ENCODE data around the gene MRNIP. TPM values are rescaled to one million over a fixed set of nuclear protein-coding genes. Genes with fewer than 3 reads are reported as not detected.

Gene MRNIP
- total RNA-seq, 1 experiment from 2014 or later, result 36.2 TPM

DNA sequence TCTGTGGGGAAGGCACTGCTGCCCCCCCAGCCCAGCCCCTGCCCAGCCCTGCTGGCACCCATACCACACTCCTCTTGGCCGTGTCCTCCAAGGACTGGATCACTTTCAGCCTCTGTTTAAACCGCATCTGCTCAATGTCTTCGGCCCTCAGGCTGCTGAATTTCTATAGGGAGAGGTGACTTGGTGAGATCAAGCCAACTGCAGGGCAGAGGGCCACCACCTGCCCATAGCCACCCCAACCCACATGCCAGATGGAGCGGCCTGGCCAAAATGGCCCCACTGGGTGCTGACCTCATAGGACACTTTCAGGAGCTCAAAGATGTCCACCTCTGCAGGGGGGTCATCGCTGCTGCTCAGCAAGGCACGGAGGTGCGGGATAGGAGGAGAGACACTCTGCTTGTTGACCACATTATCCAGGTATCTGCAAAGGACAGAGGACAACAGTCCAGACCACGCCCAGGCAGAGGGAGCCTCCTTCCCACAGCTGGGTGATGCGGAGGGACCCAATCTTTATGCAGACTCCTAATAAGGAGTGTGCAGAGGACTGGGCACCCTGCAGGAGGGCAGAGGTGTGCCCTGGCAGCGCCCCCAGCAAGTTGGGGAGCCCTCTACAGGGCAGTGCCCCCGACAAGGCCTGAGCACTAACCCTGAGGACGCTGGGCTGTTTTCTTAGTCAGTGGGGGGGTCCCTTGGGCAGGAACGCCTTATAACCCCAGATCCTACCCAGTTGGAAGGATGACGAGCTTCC is 14.4 kb upstream of the MRNIP start:
- no peaks in the 10 kb centered on the region for H3K27me3 ChIP-seq (ENCODE audit: insufficient read depth, low read length)
- no peak overlapping the region for H2AFZ ChIP-seq (ENCODE audit: low read depth, low read length, poor library complexity, severe bottlenecking)
- H3K79me2 ChIP-seq (ENCODE audit: insufficient read depth, low read length), result no peaks in the 10 kb centered on the region
- DNase-seq (ENCODE audit: low read depth, low spot score) (no peak), ATAC-seq (no peak)
- H3K36me3 ChIP-seq (ENCODE audit: control insufficient read depth in 1 of 2, insufficient read depth in 2 of 2, low read length in 2 of 2), result peaks cover 30 to 47% of the 10 kb centered on the region in 2 experiments
- CTCF ChIA-PET, result no interaction called here
- RAD21 ChIA-PET (ENCODE audit: low non-redundant PET in 1 of 2, low total read pairs in 2 of 2, uncharacterized antibody in 2 of 2, unreplicated experiment in 2 of 2), result no interaction called here
- POLR2A ChIA-PET, result no interaction called here
- intact Hi-C loops (cut with micrococcal nuclease), result no loop called here
- H3K9ac ChIP-seq (ENCODE audit: low read length), result no peak overlapping the region
- no peaks in the 10 kb centered on the region for H3K9me2 ChIP-seq (ENCODE audit: insufficient read depth)
- H3K9me3 ChIP-seq (ENCODE audit: control insufficient read depth in 1 of 2, insufficient read depth in 1 of 2, low read depth in 1 of 2, low read length in 2 of 2), result no peaks in the 10 kb centered on the region
- no peaks in the 10 kb centered on the region for H4K20me1 ChIP-seq (ENCODE audit: insufficient read depth)
- TF ChIP-seq EZH2phosphoT487 (IDR thresholded peaks at IDR 0.05; ENCODE audit: borderline replicate concordance), result no peak
- TF ChIP-seq ZNF274 (IDR thresholded peaks at IDR 0.05; ENCODE audit: low read depth, low read length), result no peak
- no peak for TF ChIP-seq TCF7L2 (IDR thresholded peaks at IDR 0.05; ENCODE audit: borderline replicate concordance, extremely low read depth, insufficient read depth, insufficient read length)
- no peak for TF ChIP-seq JUND (IDR thresholded peaks at IDR 0.05)
- TF ChIP-seq YY1 (IDR thresholded peaks at IDR 0.05; ENCODE audit: extremely low read depth, insufficient replicate concordance, low read depth, low read length), result no peak
- no peak for TF ChIP-seq SIN3A (IDR thresholded peaks at IDR 0.05; ENCODE audit: low read depth)
- TF ChIP-seq, protein P1, sequence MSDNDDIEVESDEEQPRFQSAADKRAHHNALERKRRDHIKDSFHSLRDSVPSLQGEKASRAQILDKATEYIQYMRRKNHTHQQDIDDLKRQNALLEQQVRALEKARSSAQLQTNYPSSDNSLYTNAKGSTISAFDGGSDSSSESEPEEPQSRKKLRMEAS (IDR thresholded peaks at IDR 0.05), result no peak
- no peak for TF ChIP-seq EGR1 (IDR thresholded peaks at IDR 0.05; ENCODE audit: low read depth)
- no peak for TF ChIP-seq EZH2 (IDR thresholded peaks at IDR 0.05)
- no peak for TF ChIP-seq RAD21 (IDR thresholded peaks at IDR 0.05; ENCODE audit: low read depth)
- TF ChIP-seq, protein P2, sequence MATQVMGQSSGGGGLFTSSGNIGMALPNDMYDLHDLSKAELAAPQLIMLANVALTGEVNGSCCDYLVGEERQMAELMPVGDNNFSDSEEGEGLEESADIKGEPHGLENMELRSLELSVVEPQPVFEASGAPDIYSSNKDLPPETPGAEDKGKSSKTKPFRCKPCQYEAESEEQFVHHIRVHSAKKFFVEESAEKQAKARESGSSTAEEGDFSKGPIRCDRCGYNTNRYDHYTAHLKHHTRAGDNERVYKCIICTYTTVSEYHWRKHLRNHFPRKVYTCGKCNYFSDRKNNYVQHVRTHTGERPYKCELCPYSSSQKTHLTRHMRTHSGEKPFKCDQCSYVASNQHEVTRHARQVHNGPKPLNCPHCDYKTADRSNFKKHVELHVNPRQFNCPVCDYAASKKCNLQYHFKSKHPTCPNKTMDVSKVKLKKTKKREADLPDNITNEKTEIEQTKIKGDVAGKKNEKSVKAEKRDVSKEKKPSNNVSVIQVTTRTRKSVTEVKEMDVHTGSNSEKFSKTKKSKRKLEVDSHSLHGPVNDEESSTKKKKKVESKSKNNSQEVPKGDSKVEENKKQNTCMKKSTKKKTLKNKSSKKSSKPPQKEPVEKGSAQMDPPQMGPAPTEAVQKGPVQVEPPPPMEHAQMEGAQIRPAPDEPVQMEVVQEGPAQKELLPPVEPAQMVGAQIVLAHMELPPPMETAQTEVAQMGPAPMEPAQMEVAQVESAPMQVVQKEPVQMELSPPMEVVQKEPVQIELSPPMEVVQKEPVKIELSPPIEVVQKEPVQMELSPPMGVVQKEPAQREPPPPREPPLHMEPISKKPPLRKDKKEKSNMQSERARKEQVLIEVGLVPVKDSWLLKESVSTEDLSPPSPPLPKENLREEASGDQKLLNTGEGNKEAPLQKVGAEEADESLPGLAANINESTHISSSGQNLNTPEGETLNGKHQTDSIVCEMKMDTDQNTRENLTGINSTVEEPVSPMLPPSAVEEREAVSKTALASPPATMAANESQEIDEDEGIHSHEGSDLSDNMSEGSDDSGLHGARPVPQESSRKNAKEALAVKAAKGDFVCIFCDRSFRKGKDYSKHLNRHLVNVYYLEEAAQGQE (IDR thresholded peaks at IDR 0.05; ENCODE audit: low read depth), result no peak
- TF ChIP-seq, protein P3, sequence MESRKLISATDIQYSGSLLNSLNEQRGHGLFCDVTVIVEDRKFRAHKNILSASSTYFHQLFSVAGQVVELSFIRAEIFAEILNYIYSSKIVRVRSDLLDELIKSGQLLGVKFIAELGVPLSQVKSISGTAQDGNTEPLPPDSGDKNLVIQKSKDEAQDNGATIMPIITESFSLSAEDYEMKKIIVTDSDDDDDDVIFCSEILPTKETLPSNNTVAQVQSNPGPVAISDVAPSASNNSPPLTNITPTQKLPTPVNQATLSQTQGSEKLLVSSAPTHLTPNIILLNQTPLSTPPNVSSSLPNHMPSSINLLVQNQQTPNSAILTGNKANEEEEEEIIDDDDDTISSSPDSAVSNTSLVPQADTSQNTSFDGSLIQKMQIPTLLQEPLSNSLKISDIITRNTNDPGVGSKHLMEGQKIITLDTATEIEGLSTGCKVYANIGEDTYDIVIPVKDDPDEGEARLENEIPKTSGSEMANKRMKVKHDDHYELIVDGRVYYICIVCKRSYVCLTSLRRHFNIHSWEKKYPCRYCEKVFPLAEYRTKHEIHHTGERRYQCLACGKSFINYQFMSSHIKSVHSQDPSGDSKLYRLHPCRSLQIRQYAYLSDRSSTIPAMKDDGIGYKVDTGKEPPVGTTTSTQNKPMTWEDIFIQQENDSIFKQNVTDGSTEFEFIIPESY (IDR thresholded peaks at IDR 0.05; ENCODE audit: extremely low read depth, insufficient replicate concordance, low read length), result no peak
- TF ChIP-seq ELF1 (IDR thresholded peaks at IDR 0.05; ENCODE audit: borderline replicate concordance, low read depth), result no peak
- TF ChIP-seq CEBPB (IDR thresholded peaks at IDR 0.05; ENCODE audit: low read depth), result no peak
- no peak for TF ChIP-seq ZFX (IDR thresholded peaks at IDR 0.05)
- no peak for TF ChIP-seq SP1 (IDR thresholded peaks at IDR 0.05; ENCODE audit: low read depth)
- TF ChIP-seq SRF (IDR thresholded peaks at IDR 0.05; ENCODE audit: low read depth), result no peak
- TF ChIP-seq, protein P4, sequence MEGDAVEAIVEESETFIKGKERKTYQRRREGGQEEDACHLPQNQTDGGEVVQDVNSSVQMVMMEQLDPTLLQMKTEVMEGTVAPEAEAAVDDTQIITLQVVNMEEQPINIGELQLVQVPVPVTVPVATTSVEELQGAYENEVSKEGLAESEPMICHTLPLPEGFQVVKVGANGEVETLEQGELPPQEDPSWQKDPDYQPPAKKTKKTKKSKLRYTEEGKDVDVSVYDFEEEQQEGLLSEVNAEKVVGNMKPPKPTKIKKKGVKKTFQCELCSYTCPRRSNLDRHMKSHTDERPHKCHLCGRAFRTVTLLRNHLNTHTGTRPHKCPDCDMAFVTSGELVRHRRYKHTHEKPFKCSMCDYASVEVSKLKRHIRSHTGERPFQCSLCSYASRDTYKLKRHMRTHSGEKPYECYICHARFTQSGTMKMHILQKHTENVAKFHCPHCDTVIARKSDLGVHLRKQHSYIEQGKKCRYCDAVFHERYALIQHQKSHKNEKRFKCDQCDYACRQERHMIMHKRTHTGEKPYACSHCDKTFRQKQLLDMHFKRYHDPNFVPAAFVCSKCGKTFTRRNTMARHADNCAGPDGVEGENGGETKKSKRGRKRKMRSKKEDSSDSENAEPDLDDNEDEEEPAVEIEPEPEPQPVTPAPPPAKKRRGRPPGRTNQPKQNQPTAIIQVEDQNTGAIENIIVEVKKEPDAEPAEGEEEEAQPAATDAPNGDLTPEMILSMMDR (IDR thresholded peaks at IDR 0.05 in 2 of 3, conservative IDR thresholded peaks at IDR 0.05 in 1 of 3; ENCODE audit: borderline replicate concordance in 1 of 3, insufficient read depth in 1 of 3, low read depth in 2 of 3, low read length in 2 of 3), result no peak
- TF ChIP-seq, protein P5, sequence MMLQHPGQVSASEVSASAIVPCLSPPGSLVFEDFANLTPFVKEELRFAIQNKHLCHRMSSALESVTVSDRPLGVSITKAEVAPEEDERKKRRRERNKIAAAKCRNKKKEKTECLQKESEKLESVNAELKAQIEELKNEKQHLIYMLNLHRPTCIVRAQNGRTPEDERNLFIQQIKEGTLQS (IDR thresholded peaks at IDR 0.05), result no peak
- no peaks in the 10 kb centered on the region for H3K4me1 ChIP-seq (ENCODE audit: control insufficient read depth in 1 of 2, insufficient read depth in 2 of 2, low read length in 2 of 2)
- no TSS peak for BruUV-seq (replicated peaks)
- H3K4me3 ChIP-seq (replicated peaks in 1 of 2; ENCODE audit: low read depth in 1 of 2, low read length in 2 of 2), result no peak overlapping the region
- H3K4me2 ChIP-seq (ENCODE audit: low read length), result no peak overlapping the region
- H3K27ac ChIP-seq (ENCODE audit: low read depth, low read length), result no peak overlapping the region
